Measurements from ENCODE around the gene GLE1. TPM values are rescaled to one million over a fixed set of nuclear protein-coding genes. Genes with fewer than 3 reads are reported as not detected.
A peak's percentile ranks its signal among the peaks of the same experiment; 100 is the strongest.

Gene GLE1
- total RNA-seq, 2 experiments from 2014 or later, result 8.0 to 8.4 TPM

GRCh38 chr9:128550226-128550625 lies 45.7 kb downstream of the GLE1 start:
- H3K9me3 ChIP-seq (ENCODE audit: control insufficient read depth in 1 of 2, insufficient read depth in 1 of 2, low read length in 2 of 2), result no peaks in the 10 kb centered on the region
- peaks cover 25% of the 10 kb centered on the region for H3K4me1 Mint-ChIP-seq (ENCODE audit: low read depth)
- DNase-seq (peak in 2 of 14 experiments; percentile 25 to 51), ATAC-seq (ENCODE audit: poor library complexity) (no peak)
- peak overlapping the region; percentile 96 for H3K4me3 Mint-ChIP-seq
- H3K4me1 ChIP-seq (ENCODE audit: insufficient read depth, low read length), result peaks cover 38% of the 10 kb centered on the region
- H3K9me3 Mint-ChIP-seq, result no peaks in the 10 kb centered on the region
- no peak for TF ChIP-seq CTCF (IDR thresholded peaks at IDR 0.05)
- intact Hi-C loops (cut with DNase I, micrococcal nuclease), result loop anchor here (5.0 kb wide), 2 partner anchors 37 to 93 kb away; partner anchors contain the start of gene ODF2 (in 1 of the 2)
- CTCF ChIA-PET, result interaction anchor here (1.0 kb wide), 1 partner anchor 51 kb away, joined by 3 read pairs; no protein-coding TSS in a partner anchor
- H3K27ac ChIP-seq (ENCODE audit: low read depth in 1 of 2, low read length in 2 of 2), result peak overlapping the region; percentile 14 to 90
- no peaks in the 10 kb centered on the region for H3K36me3 ChIP-seq (ENCODE audit: insufficient read depth, low read length)
- H3K27ac Mint-ChIP-seq, result peak overlapping the region; percentile 99
- H3K36me3 Mint-ChIP-seq (ENCODE audit: low read depth), result peaks cover 7% of the 10 kb centered on the region
- no peak overlapping the region for H3K4me3 ChIP-seq (ENCODE audit: low read length)
- H3K27me3 Mint-ChIP-seq, result no peaks in the 10 kb centered on the region
- POLR2A ChIA-PET, result interaction anchor here (0.8 to 4.8 kb wide), 8 partner anchors 9 to 274 kb away, joined by 3 to 45 read pairs (median 4); partner anchors contain the start of genes GLE1, GOLGA2 and SWI5
- no peaks in the 10 kb centered on the region for H3K27me3 ChIP-seq (ENCODE audit: control insufficient read depth in 1 of 2, insufficient read depth in 2 of 2, low read length in 2 of 2)

GRCh38 chr9:128550770-128551656 lies 46.5 kb downstream of the GLE1 start:
- Histone ChIP-seq H3K36me3 (ENCODE audit: insufficient read depth, low read length) (no peaks in the 10 kb centered on the region), H3K9me3 (ENCODE audit: control insufficient read depth in 1 of 2, insufficient read depth in 1 of 2, low read length in 2 of 2) (no peaks in the 10 kb centered on the region), H3K27ac (ENCODE audit: low read depth in 1 of 2, low read length in 2 of 2) (peak overlapping the region; percentile 90), H3K4me3 (ENCODE audit: low read length) (peak overlapping the region; percentile 84), H3K4me1 (ENCODE audit: insufficient read depth, low read length) (peaks cover 44% of the 10 kb centered on the region), H3K27me3 (ENCODE audit: control insufficient read depth in 1 of 2, insufficient read depth in 2 of 2, low read length in 2 of 2) (no peaks in the 10 kb centered on the region)
- Mint-ChIP-seq H3K27me3 (no peaks in the 10 kb centered on the region), H3K36me3 (ENCODE audit: low read depth) (peaks cover 7% of the 10 kb centered on the region), H3K4me3 (peak overlapping the region; percentile 96), H3K27ac (peak overlapping the region; percentile 99), H3K9me3 (no peaks in the 10 kb centered on the region), H3K4me1 (ENCODE audit: low read depth) (peaks cover 25% of the 10 kb centered on the region)
- intact Hi-C loops (cut with DNase I, micrococcal nuclease), result loop anchor here (5.0 kb wide), 2 partner anchors 36 to 94 kb away; partner anchors contain the start of gene ODF2 (in 1 of the 2)
- CTCF ChIA-PET, result interaction anchor here (0.7 to 1.2 kb wide), 3 partner anchors 52 to 267 kb away, joined by 3 read pairs; partner anchors contain the start of gene ENDOG
- POLR2A ChIA-PET, result interaction anchor here (0.6 to 4.8 kb wide), 17 partner anchors 8 to 275 kb away, joined by 3 to 45 read pairs (median 4); partner anchors contain the start of genes ENDOG, GLE1, GOLGA2 and ODF2
- no peak for TF ChIP-seq CTCF (IDR thresholded peaks at IDR 0.05)
- DNase-seq, result peak in 4 of 14 experiments; percentile 8 to 31 (median 20)
- ATAC-seq (ENCODE audit: poor library complexity), result no peak

GRCh38 chr9:128551657-128552152 lies 47.2 kb downstream of the GLE1 start:
- Histone ChIP-seq H3K27ac (ENCODE audit: low read depth in 1 of 2, low read length in 2 of 2) (peak overlapping the region; percentile 90), H3K27me3 (ENCODE audit: control insufficient read depth in 1 of 2, insufficient read depth in 2 of 2, low read length in 2 of 2) (no peaks in the 10 kb centered on the region), H3K36me3 (ENCODE audit: insufficient read depth, low read length) (no peaks in the 10 kb centered on the region), H3K9me3 (ENCODE audit: control insufficient read depth in 1 of 2, insufficient read depth in 1 of 2, low read length in 2 of 2) (no peaks in the 10 kb centered on the region), H3K4me3 (ENCODE audit: low read length) (peak overlapping the region; percentile 84), H3K4me1 (ENCODE audit: insufficient read depth, low read length) (peaks cover 46% of the 10 kb centered on the region)
- Mint-ChIP-seq H3K9me3 (no peaks in the 10 kb centered on the region), H3K27ac (peak overlapping the region; percentile 99), H3K4me3 (peak overlapping the region; percentile 96), H3K36me3 (ENCODE audit: low read depth) (peaks cover 7% of the 10 kb centered on the region), H3K27me3 (no peaks in the 10 kb centered on the region), H3K4me1 (ENCODE audit: low read depth) (peaks cover 25% of the 10 kb centered on the region)
- DNase-seq (peak in 3 of 14 experiments; percentile 12 to 36 (median 15)), ATAC-seq (ENCODE audit: poor library complexity) (no peak)
- intact Hi-C loops (cut with DNase I, micrococcal nuclease), result loop anchor here (1.0 to 5.0 kb wide), 4 partner anchors 36 to 94 kb away; partner anchors contain the start of genes GLE1 (in 1 of the 2) and ODF2 (in 1 of the 2)
- TF ChIP-seq CTCF (IDR thresholded peaks at IDR 0.05), result no peak
- POLR2A ChIA-PET, result interaction anchor here (0.6 to 4.8 kb wide), 16 partner anchors 9 to 267 kb away, joined by 3 to 45 read pairs (median 6); partner anchors contain the start of genes ENDOG, GLE1, ODF2 and SET
- CTCF ChIA-PET, result interaction anchor here (0.7 to 1.2 kb wide), 2 partner anchors 210 to 267 kb away, joined by 3 read pairs; partner anchors contain the start of gene ENDOG

Data from CD4-positive, alpha-beta T cell (primary cell).